ENCODE data around the gene C1orf174. TPM values are rescaled to one million over a fixed set of nuclear protein-coding genes. Genes with fewer than 3 reads are reported as not detected.

Gene C1orf174
- total RNA-seq, 3 donors from 2014 or later (not counting 1 experiment from before 2014, with no cell fraction given), result 52.9 to 62.3 (median 61.5) TPM

GRCh38 chr1:3942416-3943122 lies 42.5 kb upstream of the C1orf174 start:
- no peak for DNase-seq
- ATAC-seq, result no peak
- H3K4me1 ChIP-seq (ENCODE audit: control insufficient read depth, insufficient read depth, low read length), result no peaks in the 10 kb centered on the region
- H3K27me3 ChIP-seq (ENCODE audit: control insufficient read depth, insufficient read depth, low read length), result no peaks in the 10 kb centered on the region
- H3K9me3 Mint-ChIP-seq, result no peaks in the 10 kb centered on the region
- H3K4me1 Mint-ChIP-seq, result no peaks in the 10 kb centered on the region
- H3K9me3 ChIP-seq (ENCODE audit: control insufficient read depth, insufficient read depth, low read length), result no peaks in the 10 kb centered on the region
- no peak overlapping the region for H3K27ac ChIP-seq (ENCODE audit: low read length)
- intact Hi-C loops (cut with micrococcal nuclease), result no loop called here
- WGBS (ENCODE audit: insufficient coverage), result 83% methylated on average over 16 of the region's 17 CpGs
- H3K4me3 Mint-ChIP-seq, result no peak overlapping the region
- peaks cover 9% of the 10 kb centered on the region in 2 donors for H3K27me3 Mint-ChIP-seq (ENCODE audit: low read depth in 2 of 2)
- H3K36me3 Mint-ChIP-seq, result no peaks in the 10 kb centered on the region
- TF ChIP-seq, protein P1, sequence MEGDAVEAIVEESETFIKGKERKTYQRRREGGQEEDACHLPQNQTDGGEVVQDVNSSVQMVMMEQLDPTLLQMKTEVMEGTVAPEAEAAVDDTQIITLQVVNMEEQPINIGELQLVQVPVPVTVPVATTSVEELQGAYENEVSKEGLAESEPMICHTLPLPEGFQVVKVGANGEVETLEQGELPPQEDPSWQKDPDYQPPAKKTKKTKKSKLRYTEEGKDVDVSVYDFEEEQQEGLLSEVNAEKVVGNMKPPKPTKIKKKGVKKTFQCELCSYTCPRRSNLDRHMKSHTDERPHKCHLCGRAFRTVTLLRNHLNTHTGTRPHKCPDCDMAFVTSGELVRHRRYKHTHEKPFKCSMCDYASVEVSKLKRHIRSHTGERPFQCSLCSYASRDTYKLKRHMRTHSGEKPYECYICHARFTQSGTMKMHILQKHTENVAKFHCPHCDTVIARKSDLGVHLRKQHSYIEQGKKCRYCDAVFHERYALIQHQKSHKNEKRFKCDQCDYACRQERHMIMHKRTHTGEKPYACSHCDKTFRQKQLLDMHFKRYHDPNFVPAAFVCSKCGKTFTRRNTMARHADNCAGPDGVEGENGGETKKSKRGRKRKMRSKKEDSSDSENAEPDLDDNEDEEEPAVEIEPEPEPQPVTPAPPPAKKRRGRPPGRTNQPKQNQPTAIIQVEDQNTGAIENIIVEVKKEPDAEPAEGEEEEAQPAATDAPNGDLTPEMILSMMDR (IDR thresholded peaks at IDR 0.05), result no peak
- no peak overlapping the region for H3K27ac Mint-ChIP-seq
- no peak overlapping the region for H3K4me3 ChIP-seq (ENCODE audit: low read length)
- H3K36me3 ChIP-seq (ENCODE audit: control insufficient read depth, insufficient read depth, low read length), result no peaks in the 10 kb centered on the region

DNA sequence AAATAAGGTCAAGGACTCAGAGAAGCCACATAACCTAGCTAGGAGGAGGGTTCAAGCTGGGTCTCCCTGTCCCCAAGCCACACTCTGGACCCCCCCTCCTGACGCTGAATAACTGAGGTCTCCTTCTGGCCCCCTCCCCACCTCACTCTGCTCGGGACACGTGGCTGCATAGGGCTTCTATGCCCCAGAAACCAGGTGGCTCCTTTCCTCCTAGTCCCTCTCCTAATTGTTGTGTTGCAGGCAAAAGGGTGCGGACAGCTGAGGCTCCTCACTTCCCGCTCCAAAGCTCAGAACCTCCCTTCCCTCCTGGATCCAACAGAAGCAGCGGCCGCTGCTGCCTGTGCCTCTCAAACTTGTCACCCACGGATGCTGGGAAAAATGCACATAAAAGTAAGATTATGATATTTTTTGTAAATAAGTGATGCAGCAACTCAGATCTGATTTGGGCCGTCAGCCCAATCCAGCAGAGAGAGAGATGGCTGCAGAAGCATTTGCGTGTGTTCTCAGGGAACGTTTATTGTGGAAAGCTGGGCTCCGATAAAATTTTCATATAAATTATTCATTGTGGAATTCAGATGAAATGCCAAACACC lies 40.8 kb upstream of the C1orf174 start:
- DNase-seq, result no peak
- intact Hi-C loops (cut with micrococcal nuclease), result no loop called here
- Mint-ChIP-seq H3K4me1 (no peaks in the 10 kb centered on the region), H3K36me3 (no peaks in the 10 kb centered on the region), H3K27me3 (ENCODE audit: low read depth in 2 of 2) (peaks cover 9% of the 10 kb centered on the region in 2 donors), H3K4me3 (no peak overlapping the region), H3K27ac (no peak overlapping the region), H3K9me3 (peaks cover 2 to 5% of the 10 kb centered on the region in 2 donors)
- Histone ChIP-seq H3K9me3 (ENCODE audit: control insufficient read depth, insufficient read depth, low read length) (no peaks in the 10 kb centered on the region), H3K27me3 (ENCODE audit: control insufficient read depth, insufficient read depth, low read length) (no peaks in the 10 kb centered on the region), H3K4me3 (ENCODE audit: low read length) (no peak overlapping the region), H3K27ac (ENCODE audit: low read length) (no peak overlapping the region), H3K36me3 (ENCODE audit: control insufficient read depth, insufficient read depth, low read length) (no peaks in the 10 kb centered on the region), H3K4me1 (ENCODE audit: control insufficient read depth, insufficient read depth, low read length) (no peaks in the 10 kb centered on the region)
- no peak for ATAC-seq
- TF ChIP-seq, protein P1 (IDR thresholded peaks at IDR 0.05), result no peak
- 72% methylated on average over 11 of the region's 12 CpGs for WGBS (ENCODE audit: insufficient coverage)

GRCh38 chr1:3940081-3940753 lies 40.1 kb upstream of the C1orf174 start:
- Mint-ChIP-seq H3K36me3 (no peaks in the 10 kb centered on the region), H3K27ac (no peak overlapping the region), H3K4me1 (no peaks in the 10 kb centered on the region), H3K27me3 (ENCODE audit: low read depth in 2 of 2) (peaks cover 7 to 9% of the 10 kb centered on the region in 2 donors), H3K4me3 (no peak overlapping the region), H3K9me3 (peaks cover 2 to 5% of the 10 kb centered on the region in 2 donors)
- intact Hi-C loops (cut with micrococcal nuclease), result no loop called here
- no peaks in the 10 kb centered on the region for H3K4me1 ChIP-seq (ENCODE audit: control insufficient read depth, insufficient read depth, low read length)
- ATAC-seq (no peak), DNase-seq (no peak)
- no peaks in the 10 kb centered on the region for H3K27me3 ChIP-seq (ENCODE audit: control insufficient read depth, insufficient read depth, low read length)
- no peaks in the 10 kb centered on the region for H3K9me3 ChIP-seq (ENCODE audit: control insufficient read depth, insufficient read depth, low read length)
- no peaks in the 10 kb centered on the region for H3K36me3 ChIP-seq (ENCODE audit: control insufficient read depth, insufficient read depth, low read length)
- H3K4me3 ChIP-seq (ENCODE audit: low read length), result no peak overlapping the region
- TF ChIP-seq, protein P1 (IDR thresholded peaks at IDR 0.05), result no peak
- WGBS (ENCODE audit: insufficient coverage), result 69% methylated on average over 14 of the region's 15 CpGs
- H3K27ac ChIP-seq (ENCODE audit: low read length), result no peak overlapping the region

All from natural killer cell (primary cell).